Panc1 (cell line): ENCODE results near the gene NFU1. TPM values are rescaled to one million over a fixed set of nuclear protein-coding genes. Genes with fewer than 3 reads are reported as not detected.

Experiments used
- ATAC-seq: fragments of 200-7000 bp; cut with Tn5 transposase; 2 replicates; pipeline ENCODE4 v1.9.1; 2020; ENCODE audit warnings: mild to moderate bottlenecking, moderate library complexity
- BruUV-seq: library from RNA; stranded (reverse); fragments of 400-500 nt; replicated peaks from 2 replicates; lab custom pipeline; 2021; lab: Mats Ljungman, UMichigan
- CTCF ChIA-PET: fragments of 300-600 bp; sonication (Branson Sonifier 250); formaldehyde crosslinking; loops from one replicate; lab custom pipeline; 2022; ENCODE audit warnings: antibody characterized with exemption; lab: Charles Lee
- POLR2A ChIA-PET: fragments of 300-600 bp; sonication (Branson Sonifier 250); formaldehyde crosslinking; loops from one replicate; lab custom pipeline; 2022; ENCODE audit warnings: antibody characterized with exemption; lab: Charles Lee
- DNase-seq: peaks from one replicate; pipeline ENCODE4 v3.0.0-alpha.2; 2010; ENCODE audit warnings: low read depth, low spot score
- H3K27ac ChIP-seq: 2 replicates; pipeline ENCODE4 v1.5.1; 2011; ENCODE audit warnings: mild to moderate bottlenecking, low read length, inconsistent platforms
- H3K27me3 ChIP-seq: fragments of 200-500 bp; sonication (Bioruptor generic); 2 replicates; pipeline ENCODE4 v1.6.0; 2014; ENCODE audit warnings: low read length, inconsistent platforms; ENCODE audit not compliant: control insufficient read depth, insufficient read depth
- H3K36me3 ChIP-seq: fragments of 200-500 bp; sonication (Bioruptor generic); 2 replicates; pipeline ENCODE4 v1.5.1; 2014; ENCODE audit warnings: inconsistent platforms, mild to moderate bottlenecking, low read length, moderate library complexity; ENCODE audit not compliant: control insufficient read depth, insufficient read depth
- H3K4me1 ChIP-seq: 2 replicates; pipeline ENCODE4 v1.5.1; 2011; ENCODE audit warnings: inconsistent platforms, mild to moderate bottlenecking, low read length, moderate library complexity; ENCODE audit not compliant: control insufficient read depth, insufficient read depth
- H3K4me3 ChIP-seq, 2 experiments: 2 replicates each; pipeline ENCODE4 v1.5.1; 2011 to 2012; ENCODE audit warnings: low read depth in 2 of 2, low read length in 2 of 2, mild to moderate bottlenecking in 2 of 2, inconsistent platforms in 1 of 2, moderate library complexity in 1 of 2
- H3K9me3 ChIP-seq: fragments of 200-500 bp; sonication (Bioruptor generic); 2 replicates; pipeline ENCODE4 v1.5.1; 2014; ENCODE audit warnings: low read depth, mild to moderate bottlenecking, inconsistent platforms, low read length, moderate library complexity; ENCODE audit not compliant: control insufficient read depth, insufficient read depth
- CTCF ChIP-seq: fragments of 450-650 bp; IDR thresholded peaks from 2 replicates; pipeline ENCODE4 v1.5.1; 2017; ENCODE audit warnings: mild to moderate bottlenecking
- POLR2AphosphoS5 ChIP-seq: IDR thresholded peaks from 2 replicates; pipeline ENCODE4 v1.6.1; 2012; ENCODE audit warnings: mild to moderate bottlenecking, low read depth, low read length, moderate library complexity
- REST ChIP-seq, 2 experiments: IDR thresholded peaks; 2 replicates each; pipeline ENCODE4 v1.6.1; 2011 to 2012; ENCODE audit warnings: low read depth in 2 of 2, control low read depth in 1 of 2, low read length in 1 of 2, mild to moderate bottlenecking in 1 of 2, moderate library complexity in 1 of 2; ENCODE audit not compliant: insufficient read depth in 1 of 2
- SIN3A ChIP-seq: IDR thresholded peaks from 2 replicates; pipeline ENCODE4 v1.6.1; 2012; ENCODE audit warnings: low read depth, mild to moderate bottlenecking, low read length, moderate library complexity, borderline replicate concordance; ENCODE audit not compliant: insufficient read depth
- TCF7L2 ChIP-seq: IDR thresholded peaks from 2 replicates; pipeline ENCODE4 v1.6.1; 2011; ENCODE audit warnings: mild to moderate bottlenecking, low read depth, low read length, inconsistent platforms
- in situ Hi-C: cut with HindIII; loops from 2 replicates; pipeline ENCODE4 v1.10.0; 2016; ENCODE audit warnings: low sequenced_read_pairs, low pct_unique_long_range_greater_than_20kb
- intact Hi-C: fragments of 100-400 bp; cut with micrococcal nuclease; formaldehyde crosslinking; loops from one replicate; pipeline ENCODE4 v1.10.0; 2022; ENCODE audit not compliant: unreplicated experiment
- total RNA-seq: library from RNA; stranded (reverse); gene quantifications from one replicate; pipeline ENCODE4 v1.2.1, GENCODE V29; 2021; ENCODE audit not compliant: unreplicated experiment

Gene NFU1
- total RNA-seq, 1 experiment from 2014 or later: 42.9 TPM

- Histone ChIP-seq H3K4me3 (no peak overlapping the region), H3K9me3 (no peaks in the 10 kb centered on the region), H3K4me1 (no peaks in the 10 kb centered on the region), H3K36me3 (peaks cover 25% of the 10 kb centered on the region), H3K27me3 (no peaks in the 10 kb centered on the region), H3K27ac (no peak overlapping the region)
- in situ Hi-C loops: no loop called here
- ChIA-PET CTCF (no interaction called here), POLR2A (no interaction called here)
- DNase-seq (no peak), ATAC-seq (no peak)
- intact Hi-C loops: no loop called here
- no TSS peak for BruUV-seq
- TF ChIP-seq REST (IDR thresholded peaks at IDR 0.05; ENCODE audit: insufficient read depth in 1 of 2, low read depth in 2 of 2, low read length in 1 of 2): no peak
- TF ChIP-seq SIN3A: no peak
- no peak for TF ChIP-seq TCF7L2
- TF ChIP-seq CTCF: no peak
- TF ChIP-seq POLR2AphosphoS5: no peak
Observed at GRCh38 chr2:69359371-69359770, 77.9 kb downstream of the NFU1 start.

DNA sequence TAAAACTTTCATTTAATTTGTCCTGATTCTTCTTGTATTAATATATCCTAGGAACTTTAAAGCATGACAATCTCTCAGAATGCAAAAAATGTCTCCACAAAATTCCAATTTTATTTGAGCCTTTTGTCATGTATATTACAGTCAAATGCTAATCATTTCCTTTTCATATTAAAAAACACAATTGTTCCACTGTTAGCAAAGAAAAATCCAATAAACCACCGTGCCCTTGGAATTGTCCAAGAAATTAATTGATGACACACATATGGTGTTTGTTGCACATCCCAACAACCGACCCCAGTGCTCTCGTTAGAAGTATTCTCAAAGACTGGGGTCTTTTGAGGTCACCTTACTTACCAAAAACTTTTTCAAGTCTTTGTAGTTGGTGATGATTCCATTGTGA lies 78.3 kb downstream of the NFU1 start:
- H3K4me3 ChIP-seq: no peak overlapping the region
- intact Hi-C loops: no loop called here
- H3K9me3 ChIP-seq: no peaks in the 10 kb centered on the region
- DNase-seq: no peak
- no peaks in the 10 kb centered on the region for H3K27me3 ChIP-seq
- in situ Hi-C loops: no loop called here
- no peaks in the 10 kb centered on the region for H3K4me1 ChIP-seq
- BruUV-seq: no TSS peak
- ATAC-seq: no peak
- POLR2A ChIA-PET: no interaction called here
- H3K36me3 ChIP-seq: peaks cover 25% of the 10 kb centered on the region
- TF ChIP-seq SIN3A (no peak), TCF7L2 (no peak), REST (IDR thresholded peaks at IDR 0.05; ENCODE audit: insufficient read depth in 1 of 2, low read depth in 2 of 2, low read length in 1 of 2) (no peak), CTCF (no peak), POLR2AphosphoS5 (no peak)
- CTCF ChIA-PET: no interaction called here
- H3K27ac ChIP-seq: no peak overlapping the region
